NCI-H1436 treated with DMSO at 0.1 percent for 48 hours (cell line): ENCODE results near the gene NPEPL1.

Source experiments
- DNase-seq: peaks from one replicate; lab custom pipeline; 2025; lab: John Stamatoyannopoulos, UW

Gene NPEPL1

GRCh38 chr20:58702161-58702510 is 9.5 kb downstream of the NPEPL1 start:
- no peak for DNase-seq

DNA sequence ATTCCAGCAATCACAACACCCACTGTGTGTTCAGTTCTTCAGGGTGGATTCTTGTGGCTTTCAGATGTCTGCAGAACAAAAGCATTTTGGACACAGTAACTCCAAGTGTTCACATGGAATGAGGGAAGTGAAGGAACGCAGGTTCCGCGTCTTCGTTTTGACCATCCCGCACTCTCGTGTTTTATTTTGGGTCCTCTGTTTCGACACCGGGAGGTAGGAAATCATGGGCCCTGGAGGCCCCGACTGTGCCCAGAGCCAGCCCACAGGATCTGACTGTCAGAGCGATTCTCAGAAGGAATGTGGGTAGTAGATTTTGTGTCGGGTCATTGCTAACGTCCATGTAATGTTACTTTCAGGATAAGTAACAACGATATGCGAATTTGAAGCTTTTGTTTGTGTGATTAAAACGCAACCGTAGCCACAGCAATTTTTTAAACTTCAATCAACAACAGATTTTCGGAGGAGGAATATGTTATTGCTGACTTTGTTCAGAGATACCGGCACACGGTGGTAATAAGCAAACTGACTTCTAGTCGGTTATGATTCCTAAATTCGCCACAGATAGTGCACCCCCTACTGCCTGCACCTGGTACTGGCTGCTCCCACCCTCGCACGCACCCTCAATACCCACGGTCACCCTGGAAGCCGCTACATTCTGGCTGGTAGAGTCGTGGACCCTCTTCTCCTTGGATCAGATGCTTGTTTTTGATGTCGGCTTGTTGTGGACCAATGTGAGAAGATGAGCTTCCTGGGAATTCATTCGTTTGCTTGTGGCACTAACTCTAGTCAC is 10.5 kb downstream of the NPEPL1 start:
- no peak for DNase-seq

GRCh38 chr20:58703765-58704371 is 11.3 kb downstream of the NPEPL1 start:
- no peak for DNase-seq

DNA sequence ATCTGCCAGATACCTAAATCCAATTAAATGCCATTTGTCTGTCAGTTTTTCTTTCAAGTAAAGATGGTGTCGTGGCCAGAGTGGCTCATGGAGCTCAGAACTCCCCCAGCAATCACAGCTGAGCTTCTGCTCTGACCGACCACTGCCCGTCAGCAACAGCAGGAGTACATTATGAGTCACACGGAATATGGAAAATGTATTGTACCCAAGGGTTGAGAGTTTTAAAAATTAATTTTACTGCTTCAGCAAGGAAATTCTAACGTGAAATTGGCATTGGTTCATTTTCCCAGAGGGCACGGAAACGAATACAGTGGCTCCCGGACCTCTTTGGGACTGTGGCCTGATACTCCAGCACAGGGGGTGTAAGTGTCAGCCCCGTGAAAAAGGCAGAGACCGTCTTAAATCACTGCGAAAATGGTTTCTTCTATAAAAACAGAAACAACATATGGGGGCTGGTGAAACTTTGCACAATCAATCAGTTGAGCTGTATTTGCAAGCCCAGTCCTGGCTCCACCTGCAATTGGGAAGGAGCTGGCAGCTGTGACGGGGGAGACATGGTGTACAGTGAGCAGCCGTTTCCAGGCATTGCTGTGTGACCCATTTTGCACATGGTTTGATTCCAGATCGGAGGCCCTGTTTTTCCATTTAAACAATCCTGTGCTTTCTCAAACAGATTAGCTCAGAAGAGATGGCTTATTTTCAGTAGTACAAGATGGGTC is 12.8 kb downstream of the NPEPL1 start:
- no peak for DNase-seq

DNA sequence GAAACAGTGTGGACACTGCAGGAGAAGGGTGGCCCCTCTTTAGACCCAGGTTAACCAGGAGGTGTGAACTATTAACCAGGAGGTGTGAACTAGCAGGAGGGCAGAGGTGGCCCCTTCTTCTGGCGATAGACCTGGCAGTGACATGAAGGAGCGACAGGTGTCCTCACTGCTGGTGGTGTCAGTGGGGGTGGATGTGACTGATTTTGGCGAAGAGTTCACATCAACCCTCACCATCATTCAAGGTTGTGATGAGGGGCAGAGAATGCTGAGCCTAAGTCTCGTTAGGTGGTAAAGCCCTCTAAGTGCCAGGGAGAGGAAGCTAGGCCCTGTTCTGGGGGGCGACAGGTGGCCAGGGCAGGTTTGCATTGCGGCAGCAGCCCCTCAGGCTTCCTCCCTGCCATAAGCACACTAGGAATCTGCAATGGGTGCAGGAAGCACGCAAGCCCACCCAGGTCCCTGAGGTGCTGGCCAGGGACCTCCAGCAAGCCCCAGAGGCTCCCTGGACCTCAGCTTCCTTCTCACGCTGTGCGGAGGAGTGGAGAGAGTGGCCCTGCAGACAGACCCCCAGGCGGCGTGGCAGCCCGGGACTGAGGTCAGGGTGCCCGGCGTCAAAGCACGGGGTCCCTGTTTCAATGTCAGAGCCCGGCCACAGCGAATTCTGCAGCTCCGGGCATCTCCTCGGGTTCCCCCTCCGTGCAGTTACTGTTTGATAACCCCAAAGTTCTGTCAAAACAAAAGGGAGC is 13.7 kb downstream of the NPEPL1 start:
- DNase-seq = no peak

GRCh38 chr20:58706975-58707681 is 14.5 kb downstream of the NPEPL1 start:
- DNase-seq = no peak

DNA sequence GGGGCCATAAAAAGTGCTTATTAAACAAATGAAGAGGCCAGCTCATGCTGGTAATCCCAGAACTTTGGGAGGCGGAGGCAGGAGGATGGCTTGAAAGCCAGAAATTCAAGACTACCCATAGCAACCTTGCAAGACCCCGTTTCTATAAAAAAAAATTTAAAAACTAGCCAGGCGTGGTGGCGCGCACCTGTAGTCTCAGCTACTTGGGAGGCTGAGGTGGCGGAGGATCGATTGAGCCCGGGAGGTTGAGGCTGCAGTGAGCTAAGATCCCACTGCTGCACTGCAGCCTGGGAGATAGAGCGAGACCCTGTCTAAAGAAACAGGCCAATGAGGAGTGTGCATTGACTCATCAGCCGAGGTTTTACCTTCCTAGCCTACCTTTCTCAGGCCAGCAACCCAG is 15.2 kb downstream of the NPEPL1 start:
- no peak for DNase-seq

- no peak for DNase-seq
These were observed 15.8 kb downstream of the NPEPL1 start for GRCh38 chr20:58708246-58708931.

GRCh38 chr20:58709013-58709702 is 16.6 kb downstream of the NPEPL1 start:
- no peak for DNase-seq

DNA sequence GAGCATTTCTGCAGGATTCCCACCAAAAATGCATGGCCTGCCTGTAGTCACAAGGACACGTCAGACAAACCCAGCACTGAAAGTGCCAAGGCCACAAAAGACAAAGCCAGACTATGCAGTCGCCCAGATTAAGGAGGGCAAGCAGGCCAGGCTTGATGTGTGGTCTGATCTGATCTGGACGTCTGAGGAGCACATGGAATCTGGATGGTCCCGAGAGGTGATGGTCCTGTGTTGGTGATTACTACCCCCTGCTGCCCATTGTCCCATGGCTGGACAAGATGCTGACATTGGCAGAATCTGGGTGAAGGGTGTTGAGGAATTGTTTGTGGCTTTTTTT is 17.1 kb downstream of the NPEPL1 start:
- no peak for DNase-seq

DNA sequence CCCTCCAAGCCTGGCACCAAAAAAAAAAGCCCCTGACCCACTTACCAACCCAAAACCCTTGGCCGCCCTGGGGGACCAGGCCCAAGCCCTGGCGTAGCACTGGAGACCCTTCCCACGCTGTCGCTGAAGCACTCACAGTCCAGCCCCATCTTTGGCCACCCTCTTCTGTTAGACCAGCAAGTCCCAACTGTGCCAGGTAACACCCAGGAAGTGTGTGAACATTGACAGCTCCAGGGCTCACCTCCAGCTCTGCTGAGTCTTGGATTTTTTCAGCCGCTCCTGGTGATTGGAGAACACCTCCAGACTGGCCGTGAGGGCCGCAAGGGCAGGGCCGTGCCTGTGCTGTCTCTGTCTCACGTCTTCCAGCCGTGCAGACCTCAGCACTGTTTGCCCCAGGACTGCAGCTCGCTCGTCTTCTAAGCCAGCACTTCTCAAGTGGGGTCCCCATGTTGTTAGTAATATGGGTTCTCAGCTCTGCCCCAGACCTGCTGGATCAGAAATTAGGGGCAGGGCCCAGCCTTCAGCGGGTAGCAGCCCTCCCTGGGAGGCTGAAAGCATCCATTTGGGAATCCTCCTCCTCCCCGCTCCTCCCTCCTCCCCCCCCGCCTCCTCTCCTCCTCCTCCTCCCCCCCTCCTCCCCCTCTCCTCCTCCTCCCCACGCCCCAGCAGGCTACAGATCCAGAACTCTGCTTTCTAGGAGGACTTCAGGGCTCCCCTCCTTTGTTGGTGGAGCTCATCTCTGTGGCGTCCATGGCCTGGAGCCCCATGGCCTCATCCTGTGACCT is 18.1 kb downstream of the NPEPL1 start:
- DNase-seq = no peak

DNA sequence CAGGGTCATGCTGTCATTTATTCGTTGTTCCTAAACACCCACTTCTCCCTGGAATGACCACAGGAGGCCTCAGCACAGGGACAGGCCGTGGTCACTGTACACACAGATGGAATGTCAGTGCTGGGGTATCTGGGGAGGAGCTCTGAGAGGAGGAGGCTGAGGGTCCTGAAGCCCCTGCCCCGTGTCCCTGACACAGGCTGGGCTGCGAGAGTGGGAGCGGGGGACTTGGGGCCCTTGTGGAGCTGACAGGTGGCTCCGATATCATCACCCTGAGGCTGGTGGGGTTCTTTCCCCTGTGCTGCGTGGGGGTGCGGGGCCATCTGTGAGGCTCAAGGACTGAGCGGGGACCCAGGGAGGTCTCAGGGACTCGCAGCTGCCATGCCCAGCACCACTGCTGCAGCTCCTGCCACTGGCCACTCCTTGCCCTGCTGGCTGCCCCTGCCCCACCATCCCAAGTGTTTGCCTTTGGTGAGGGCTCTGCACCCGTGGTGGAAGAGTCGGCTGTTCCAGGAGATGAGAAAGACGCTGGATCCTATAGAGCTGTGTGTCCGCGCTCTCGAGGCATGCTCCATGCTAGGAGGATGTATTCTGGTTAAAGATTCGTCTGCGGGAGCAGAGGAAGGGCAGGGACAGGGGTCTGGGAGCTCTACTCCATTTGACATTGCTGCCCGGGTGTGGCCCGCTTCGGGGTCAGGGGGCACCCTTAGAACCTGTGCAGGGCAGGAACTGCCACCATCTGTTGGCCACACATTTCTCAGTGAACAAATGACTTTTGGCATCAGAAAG is 18.9 kb downstream of the NPEPL1 start:
- DNase-seq = no peak

GRCh38 chr20:58712151-58712791 is 19.7 kb downstream of the NPEPL1 start:
- DNase-seq = no peak

GRCh38 chr20:58712806-58713731 is 20.5 kb downstream of the NPEPL1 start:
- DNase-seq = no peak

- no peak for DNase-seq
These were observed 21.3 kb downstream of the NPEPL1 start for GRCh38 chr20:58713801-58714339.

DNA sequence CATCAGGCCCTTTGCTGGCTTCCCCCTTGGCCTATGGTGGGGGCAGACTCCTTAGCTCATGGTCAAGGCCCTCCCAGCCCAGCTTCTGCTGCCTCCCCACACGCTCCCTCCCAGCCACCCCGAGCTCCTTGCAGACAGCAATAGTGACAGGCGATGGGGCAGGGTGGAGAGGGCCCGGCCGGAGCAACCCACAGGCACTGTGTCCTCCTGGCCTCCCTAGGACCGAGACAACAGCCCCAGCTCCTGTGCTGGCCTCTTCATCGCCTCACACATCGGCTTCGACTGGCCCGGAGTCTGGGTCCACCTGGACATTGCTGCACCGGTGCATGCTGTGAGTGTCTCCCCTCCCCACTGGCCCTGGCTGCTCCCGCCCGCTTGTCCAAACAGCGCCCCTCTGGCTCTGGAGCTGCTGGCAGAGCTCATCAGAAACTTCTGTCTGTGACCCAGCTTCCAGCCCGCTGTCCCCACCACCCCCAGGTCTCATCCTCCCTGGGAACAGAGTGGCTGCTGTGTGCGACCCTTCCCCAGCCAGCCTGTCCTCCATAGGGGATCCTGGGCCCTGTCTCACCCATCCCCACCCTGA is 21.8 kb downstream of the NPEPL1 start:
- DNase-seq = no peak

DNA sequence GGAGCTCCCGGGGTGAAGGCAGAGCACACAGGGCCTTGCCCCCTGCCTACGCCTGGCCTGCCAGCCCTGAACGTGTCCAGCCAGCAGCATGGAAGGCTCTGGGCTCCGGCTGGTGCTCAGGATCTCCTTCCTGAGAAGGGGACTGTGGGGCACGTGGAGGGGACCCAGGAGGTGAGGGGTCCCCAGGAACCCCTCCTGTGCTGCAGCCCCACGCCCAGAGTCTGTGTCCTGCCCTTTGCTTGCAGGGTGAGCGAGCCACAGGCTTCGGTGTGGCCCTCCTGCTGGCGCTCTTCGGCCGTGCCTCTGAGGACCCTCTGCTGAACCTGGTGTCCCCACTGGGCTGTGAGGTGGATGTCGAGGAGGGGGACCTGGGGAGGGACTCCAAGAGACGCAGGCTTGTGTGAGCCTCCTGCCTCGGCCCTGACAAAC is 22.3 kb downstream of the NPEPL1 start:
- DNase-seq = no peak
